ENCODE measurements around the gene ZNF672.

DNA sequence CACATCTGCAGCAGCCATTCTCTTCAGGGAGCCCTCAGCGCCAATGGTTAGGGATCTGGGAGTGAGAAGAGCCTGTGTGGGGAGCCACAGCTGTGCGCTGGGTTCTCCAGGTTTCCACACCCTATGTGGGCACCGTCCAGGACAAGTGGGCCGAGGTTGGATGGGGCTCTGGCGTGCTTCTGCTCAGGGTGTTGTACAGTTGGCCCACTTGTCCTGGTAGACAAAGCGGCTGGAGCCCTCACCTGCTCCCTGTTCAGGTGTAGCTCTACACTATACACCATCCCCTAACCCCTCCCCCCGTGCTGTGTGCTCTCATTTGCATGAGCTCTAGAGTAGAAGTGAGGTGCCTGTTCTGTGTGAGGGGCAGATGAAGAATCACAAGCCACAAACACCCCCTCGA lies 24.5 kb upstream of the ZNF672 start:
- no peak for TF ChIP-seq EZH2 (IDR thresholded peaks at IDR 0.05; ENCODE audit: borderline replicate concordance)
- TF ChIP-seq CTCF (IDR thresholded peaks at IDR 0.05; ENCODE audit: poor library complexity) = no peak
